ENCODE data around the gene HIVEP3. TPM values are rescaled to one million over a fixed set of nuclear protein-coding genes. Genes with fewer than 3 reads are reported as not detected.

Gene HIVEP3
- total and polyA plus RNA-seq, 7 donors: 0.70 to 3.4 (median 2.1) TPM

DNA sequence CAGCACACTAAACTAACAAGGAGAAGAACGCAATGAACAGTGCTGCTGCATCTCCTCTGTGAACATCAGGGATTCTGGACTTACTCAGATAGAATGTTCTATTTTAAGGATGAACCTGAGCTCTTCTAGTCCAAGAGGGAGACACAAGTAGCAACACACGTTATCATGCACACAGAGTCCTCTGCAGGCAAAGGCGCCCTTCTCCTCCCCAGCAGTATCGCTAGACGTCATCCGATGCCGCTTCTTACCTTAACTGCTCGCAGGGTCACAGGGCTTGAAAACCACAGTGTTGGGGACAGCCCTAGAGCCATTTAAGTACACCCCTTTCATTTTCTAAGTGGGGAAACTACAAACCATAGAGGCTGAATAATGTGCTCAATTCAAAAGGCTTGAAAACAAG is 74.5 kb downstream of the HIVEP3 start:
- no peak for DNase-seq
- TF ChIP-seq, protein P1, sequence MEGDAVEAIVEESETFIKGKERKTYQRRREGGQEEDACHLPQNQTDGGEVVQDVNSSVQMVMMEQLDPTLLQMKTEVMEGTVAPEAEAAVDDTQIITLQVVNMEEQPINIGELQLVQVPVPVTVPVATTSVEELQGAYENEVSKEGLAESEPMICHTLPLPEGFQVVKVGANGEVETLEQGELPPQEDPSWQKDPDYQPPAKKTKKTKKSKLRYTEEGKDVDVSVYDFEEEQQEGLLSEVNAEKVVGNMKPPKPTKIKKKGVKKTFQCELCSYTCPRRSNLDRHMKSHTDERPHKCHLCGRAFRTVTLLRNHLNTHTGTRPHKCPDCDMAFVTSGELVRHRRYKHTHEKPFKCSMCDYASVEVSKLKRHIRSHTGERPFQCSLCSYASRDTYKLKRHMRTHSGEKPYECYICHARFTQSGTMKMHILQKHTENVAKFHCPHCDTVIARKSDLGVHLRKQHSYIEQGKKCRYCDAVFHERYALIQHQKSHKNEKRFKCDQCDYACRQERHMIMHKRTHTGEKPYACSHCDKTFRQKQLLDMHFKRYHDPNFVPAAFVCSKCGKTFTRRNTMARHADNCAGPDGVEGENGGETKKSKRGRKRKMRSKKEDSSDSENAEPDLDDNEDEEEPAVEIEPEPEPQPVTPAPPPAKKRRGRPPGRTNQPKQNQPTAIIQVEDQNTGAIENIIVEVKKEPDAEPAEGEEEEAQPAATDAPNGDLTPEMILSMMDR (IDR thresholded peaks at IDR 0.05): no peak
- H3K36me3 ChIP-seq (ENCODE audit: insufficient read depth in 1 of 2, low read depth in 1 of 2): no peaks in the 10 kb centered on the region
- peak; percentile 56 to 88 (median 80) for ATAC-seq
- no peak overlapping the region for H3K27ac ChIP-seq
- no peak overlapping the region for H3K4me3 ChIP-seq
- 40 to 70% (median 52%) methylated on average over 8 of the region's 8 CpGs for WGBS, 3 donors
- intact Hi-C loops (cut with DNase I): no loop called here
- H3K9me3 ChIP-seq: no peaks in the 10 kb centered on the region
- no peaks in the 10 kb centered on the region for H3K4me1 ChIP-seq
- H3K27me3 ChIP-seq (ENCODE audit: insufficient read depth in 3 of 3, low read length in 2 of 3): no peaks in the 10 kb centered on the region

DNA sequence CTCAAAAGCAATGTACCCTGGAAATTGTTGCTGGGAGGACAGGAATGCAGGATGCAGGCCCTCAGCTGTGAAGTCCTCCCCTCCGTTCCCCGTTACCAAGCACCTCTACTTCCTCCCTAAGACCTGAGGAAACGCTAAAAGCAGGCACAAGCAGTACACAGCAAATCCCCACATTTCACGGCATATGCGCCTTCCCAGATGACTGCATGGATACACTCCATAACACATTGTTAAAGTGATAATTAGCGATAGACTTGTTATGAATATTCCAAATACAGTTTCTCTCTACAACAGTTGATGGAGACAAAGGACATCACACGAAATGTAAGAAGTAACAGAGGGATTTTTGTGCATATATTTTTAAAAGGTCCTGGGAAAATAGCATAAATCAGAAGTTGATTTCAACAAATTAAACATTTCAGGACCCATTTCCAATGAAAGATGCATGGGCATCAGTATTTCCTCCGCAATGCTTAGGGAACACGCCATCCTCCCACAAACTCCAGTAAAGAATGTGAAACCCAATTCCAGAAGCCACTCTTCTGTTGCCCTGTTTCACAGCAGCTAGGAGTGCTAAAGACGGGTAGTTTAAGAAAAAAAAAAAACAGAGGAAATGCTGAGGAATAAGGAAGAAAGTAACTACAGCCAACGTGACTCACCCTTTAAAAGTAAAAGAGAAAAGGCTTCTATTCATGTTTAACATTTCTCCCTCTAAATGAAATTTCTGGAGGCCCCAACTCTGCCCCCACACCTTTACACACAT is 75.5 kb downstream of the HIVEP3 start:
- Histone ChIP-seq H3K4me3 (no peak overlapping the region), H3K36me3 (ENCODE audit: insufficient read depth in 1 of 2, low read depth in 1 of 2) (no peaks in the 10 kb centered on the region), H3K27me3 (ENCODE audit: insufficient read depth in 3 of 3, low read length in 2 of 3) (no peaks in the 10 kb centered on the region), H3K9me3 (no peaks in the 10 kb centered on the region), H3K4me1 (no peaks in the 10 kb centered on the region), H3K27ac (no peak overlapping the region)
- intact Hi-C loops (cut with DNase I): no loop called here
- 76 to 80% (median 79%) methylated on average over 11 of the region's 11 CpGs for WGBS, 3 donors
- DNase-seq: no peak
- TF ChIP-seq, protein P1 (IDR thresholded peaks at IDR 0.05): no peak
- no peak for ATAC-seq

DNA sequence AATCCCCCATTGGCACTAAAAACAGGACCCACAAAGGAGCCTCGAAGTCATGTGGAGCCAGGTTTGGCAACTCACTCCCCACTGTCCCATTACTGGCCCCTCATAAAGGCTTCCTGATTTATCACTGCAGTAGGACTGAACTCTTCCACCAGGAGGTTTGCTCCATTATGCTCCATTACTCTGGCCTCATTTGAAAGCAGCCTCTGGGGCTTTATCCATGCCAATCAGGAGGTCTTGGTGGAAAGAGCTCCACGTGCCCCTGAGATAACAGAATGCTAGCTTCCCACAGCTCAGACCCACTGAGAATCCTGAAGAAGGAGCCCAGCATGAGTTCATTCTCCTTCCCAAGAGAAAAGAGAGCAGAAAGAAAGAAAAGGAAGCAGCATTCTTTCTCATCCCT is 76.4 kb downstream of the HIVEP3 start:
- Histone ChIP-seq H3K9me3 (no peaks in the 10 kb centered on the region), H3K36me3 (ENCODE audit: insufficient read depth in 1 of 2, low read depth in 1 of 2) (no peaks in the 10 kb centered on the region), H3K27me3 (ENCODE audit: insufficient read depth in 3 of 3, low read length in 2 of 3) (no peaks in the 10 kb centered on the region), H3K4me3 (no peak overlapping the region), H3K27ac (no peak overlapping the region), H3K4me1 (no peaks in the 10 kb centered on the region)
- TF ChIP-seq, protein P1 (IDR thresholded peaks at IDR 0.05): no peak
- intact Hi-C loops (cut with DNase I): no loop called here
- 65 to 74% (median 65%) methylated on average over 2 of the region's 2 CpGs for WGBS, 3 donors
- ATAC-seq: no peak
- DNase-seq: no peak

DNA sequence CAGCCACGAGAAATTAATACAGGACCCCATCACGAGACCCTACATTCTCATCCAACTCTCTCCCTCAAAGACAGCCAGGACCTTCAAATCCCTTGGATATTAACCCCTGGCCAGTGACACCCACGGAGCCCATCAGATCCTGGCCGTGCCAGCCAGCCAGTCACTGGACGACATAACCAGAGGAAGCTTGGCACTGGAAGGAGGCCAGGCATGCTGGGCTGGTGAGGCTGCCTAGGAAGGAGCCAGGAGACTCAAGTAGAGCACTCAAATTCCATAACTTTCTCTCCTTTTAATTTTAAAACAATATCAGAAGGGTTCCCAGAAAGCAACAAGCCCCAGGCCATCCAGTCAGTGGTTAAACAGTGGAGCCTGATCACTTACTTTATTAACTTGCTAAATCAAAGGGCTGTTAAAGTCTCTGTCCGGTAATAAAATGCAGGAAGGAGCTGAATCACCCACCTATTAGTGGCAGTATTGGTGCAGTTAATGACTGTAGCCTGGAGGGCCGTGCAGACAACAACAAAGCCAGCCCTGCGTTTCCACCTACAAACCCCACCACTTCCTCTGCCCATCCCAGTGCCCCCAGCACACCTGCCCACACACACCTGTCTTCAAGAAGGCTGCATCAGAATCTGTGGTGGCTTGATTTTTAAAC is 78.0 kb downstream of the HIVEP3 start:
- peak in 2 of 4 donors; percentile 43 to 54 for ATAC-seq
- no peaks in the 10 kb centered on the region for H3K4me1 ChIP-seq
- no peak overlapping the region for H3K27ac ChIP-seq
- intact Hi-C loops (cut with DNase I): no loop called here
- no peak for DNase-seq
- WGBS, 3 donors: 43 to 61% (median 49%) methylated on average over 8 of the region's 8 CpGs
- no peak overlapping the region for H3K4me3 ChIP-seq
- no peaks in the 10 kb centered on the region for H3K9me3 ChIP-seq
- no peaks in the 10 kb centered on the region for H3K36me3 ChIP-seq (ENCODE audit: insufficient read depth in 1 of 2, low read depth in 1 of 2)
- TF ChIP-seq, protein P1 (IDR thresholded peaks at IDR 0.05): no peak
- H3K27me3 ChIP-seq (ENCODE audit: insufficient read depth in 3 of 3, low read length in 2 of 3): no peaks in the 10 kb centered on the region
